Right lobe of liver (tissue), 6 donors: Measurements from ENCODE around the gene ULK4. TPM values are rescaled to one million over a fixed set of nuclear protein-coding genes. Genes with fewer than 3 reads are reported as not detected.

ENCODE experiments used
- ATAC-seq, 4 donors: fragments of 200-7000 bp; cut with Tn5 transposase; one replicate each; pipeline ENCODE4 v1.9.1; 2020; ENCODE audit warnings: mild to moderate bottlenecking in 4 of 4, moderate library complexity in 4 of 4
- DNase-seq, 3 donors: peaks; one replicate each; pipeline ENCODE4 v3.0.0-alpha.2; 2020
- H3K27ac ChIP-seq, 3 donors: fragments of 200-600 bp; one replicate each; pipeline ENCODE4 v1.8.0; 2022
- H3K27me3 ChIP-seq, 2 donors: fragments of 200-600 bp; one replicate each; pipeline ENCODE4 v1.8.0; 2022
- H3K36me3 ChIP-seq, 4 donors: fragments of 200-600 bp; sonication (generic) in 1 of 4; one replicate each; pipeline versions ENCODE4 v1.5.1 to v1.8.0; 2017 to 2022; ENCODE audit warnings: control low read depth in 1 of 4
- H3K4me1 ChIP-seq, 4 donors: fragments of 200-600 bp; sonication (generic) in 1 of 4; one replicate each; pipeline versions ENCODE4 v1.5.1 to v1.8.0; 2017 to 2022; ENCODE audit warnings: control low read depth in 1 of 4
- H3K4me3 ChIP-seq, 3 donors: fragments of 200-600 bp; one replicate each; pipeline ENCODE4 v1.8.0; 2022
- H3K9me3 ChIP-seq, 4 donors: fragments of 200-600 bp; sonication (generic) in 1 of 4; one replicate each; pipeline versions ENCODE4 v1.5.1 to v1.8.0; 2017 to 2022; ENCODE audit warnings: control low read depth in 1 of 4
- CTCF ChIP-seq, 4 donors: fragments of 200-600 bp in 3 of 4; fragments of 450-650 bp in 1 of 4; IDR thresholded peaks; one replicate each; pipeline versions ENCODE4 v1.5.1 to v1.8.0; 2016 to 2022; ENCODE audit warnings: antibody characterized with exemption in 4 of 4, mild to moderate bottlenecking in 2 of 4
- POLR2A ChIP-seq: fragments of 450-650 bp; IDR thresholded peaks from one replicate; pipeline ENCODE4 v1.6.1; 2017; ENCODE audit warnings: antibody characterized with exemption, mild to moderate bottlenecking
- WGBS: methylation state at CpG from one replicate; pipeline ENCODE4 v1.1.6; 2018; ENCODE audit warnings: low coverage, low lambda C conversion rate; ENCODE audit not compliant: insufficient coverage; ENCODE audit errors: missing lambda C conversion rate; 5-methylcytosine and 5-hydroxymethylcytosine counted together
- intact Hi-C, 2 donors: fragments of 100-400 bp; cut with DNase I; formaldehyde crosslinking; loops; one replicate each; pipeline versions ENCODE4 v1.11.2 to v1.14.1; 2022
- total RNA-seq, 6 experiments: library from RNA; depleted of rRNA in 2 of 6; stranded (reverse); fragments of >200 nt in 2 of 6; fragmentation: NEBNext Ultra II Directional in 3 of 6; extraction: Animal tissue kit (Norgen Biotek cat#: 25700) in 3 of 6; gene quantifications; one replicate each; pipeline versions ENCODE4 v1.1.0 to v1.2.4, GENCODE V29; 2016 to 2023
- donor health status: DM: no; HTN: yes; CAD: no.
- donor health status: DM: no; HTN: no; CAD: no.
- donor health status: DM: no; HTN: no; CAD: no.
- donor health status: DM: no; HTN: yes; CAD: no.
- donor health status: DM: no; HTN: yes; CAD: no.

The ULK4 gene
- total RNA-seq, 6 experiments from 2014 or later: 2.8 to 5.6 (median 4.9) TPM

DNA sequence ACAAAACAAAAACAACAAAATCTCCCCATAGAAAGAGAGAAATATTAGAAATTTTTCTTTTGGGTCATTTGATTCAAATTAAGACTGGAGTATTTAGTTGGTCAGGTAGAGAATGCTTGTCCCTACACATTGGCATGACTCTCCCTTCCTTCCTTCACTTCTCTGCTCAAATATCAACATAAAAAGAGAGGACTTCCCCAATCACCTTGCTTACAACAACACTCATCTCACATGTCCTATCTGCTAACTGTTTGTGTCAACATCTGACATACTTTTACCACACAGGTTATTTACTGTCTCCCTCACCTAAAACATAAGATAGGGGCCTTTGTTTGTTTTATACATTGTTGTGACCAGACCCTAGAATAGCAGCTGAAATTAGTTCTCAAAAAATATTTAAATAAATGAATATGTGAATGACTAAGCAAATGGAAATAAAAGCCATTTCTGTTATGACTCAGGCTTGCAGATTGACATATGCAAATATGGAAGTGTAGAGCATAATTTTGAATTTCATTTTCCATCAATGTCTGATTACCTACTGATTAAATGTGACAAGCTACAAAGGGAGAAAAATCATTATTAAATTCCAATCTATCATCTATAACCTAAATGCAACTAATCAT lies 457.8 kb downstream of the ULK4 start:
- ATAC-seq: no peak
- no peak overlapping the region for H3K27ac ChIP-seq
- H3K4me1 ChIP-seq: no peaks in the 10 kb centered on the region
- intact Hi-C loops: no loop called here
- no peak for DNase-seq
- H3K36me3 ChIP-seq: no peaks in the 10 kb centered on the region
- no peaks in the 10 kb centered on the region for H3K27me3 ChIP-seq
- H3K4me3 ChIP-seq: no peak overlapping the region
- H3K9me3 ChIP-seq: no peaks in the 10 kb centered on the region
- TF ChIP-seq POLR2A: no peak
- TF ChIP-seq CTCF (IDR thresholded peaks at IDR 0.05): no peak

- intact Hi-C loops: no loop called here
- ATAC-seq (no peak), DNase-seq (no peak)
- Histone ChIP-seq H3K36me3 (no peaks in the 10 kb centered on the region), H3K9me3 (no peaks in the 10 kb centered on the region), H3K4me3 (no peak overlapping the region), H3K4me1 (no peaks in the 10 kb centered on the region), H3K27me3 (no peaks in the 10 kb centered on the region), H3K27ac (no peak overlapping the region)
- TF ChIP-seq POLR2A (no peak), CTCF (IDR thresholded peaks at IDR 0.05) (no peak)
Observed at GRCh38 chr3:41502481-41502880, 459.4 kb downstream of the ULK4 start.

DNA sequence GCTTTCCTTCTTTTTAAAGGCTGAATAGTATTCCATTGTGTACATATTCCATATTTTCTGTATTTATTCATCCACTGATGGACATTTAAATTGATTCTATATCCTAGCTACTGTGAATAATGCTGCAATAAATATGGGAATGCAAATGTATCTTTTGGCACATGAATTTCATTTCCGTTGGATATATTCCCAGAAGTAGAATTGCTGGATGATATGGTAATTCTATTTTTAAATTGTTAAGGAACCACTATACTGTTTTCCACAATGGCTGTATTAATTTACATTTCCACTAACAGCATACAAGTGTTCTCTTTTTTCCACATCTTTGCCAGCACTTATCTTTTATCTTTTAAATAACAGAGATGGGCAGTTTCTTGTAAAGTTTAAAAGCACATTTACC lies 459.9 kb downstream of the ULK4 start:
- Histone ChIP-seq H3K27ac (no peak overlapping the region), H3K4me1 (no peaks in the 10 kb centered on the region), H3K4me3 (no peak overlapping the region), H3K36me3 (no peaks in the 10 kb centered on the region), H3K9me3 (no peaks in the 10 kb centered on the region), H3K27me3 (no peaks in the 10 kb centered on the region)
- no peak for DNase-seq
- intact Hi-C loops: no loop called here
- no peak for TF ChIP-seq POLR2A
- WGBS: 70% methylated on average over 1 of the region's 1 CpG
- no peak for ATAC-seq

DNA sequence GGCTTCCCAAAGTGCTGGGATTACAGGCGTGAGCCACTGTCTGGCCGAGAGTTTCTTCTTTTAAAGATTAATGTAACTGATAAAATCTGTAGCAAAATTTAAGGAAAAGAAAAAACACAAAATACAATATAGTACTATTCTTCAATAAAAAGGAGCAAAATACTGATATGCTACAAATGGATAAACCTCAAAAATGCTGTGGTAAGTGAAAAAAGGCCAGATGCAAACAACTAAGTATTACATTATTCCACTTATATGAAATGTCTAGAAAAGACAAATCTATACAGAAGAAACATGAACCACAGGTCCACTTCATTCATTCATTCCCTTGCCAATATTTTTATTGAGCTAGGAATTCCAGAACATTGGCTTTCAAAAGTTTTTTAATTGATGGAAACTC lies 463.1 kb downstream of the ULK4 start:
- H3K4me1 ChIP-seq: no peaks in the 10 kb centered on the region
- no peaks in the 10 kb centered on the region for H3K27me3 ChIP-seq
- H3K4me3 ChIP-seq: no peak overlapping the region
- ATAC-seq (no peak), DNase-seq (no peak)
- intact Hi-C loops: no loop called here
- 82% methylated on average over 2 of the region's 2 CpGs for WGBS
- no peaks in the 10 kb centered on the region for H3K9me3 ChIP-seq
- no peak for TF ChIP-seq POLR2A
- no peak for TF ChIP-seq CTCF (IDR thresholded peaks at IDR 0.05)
- no peaks in the 10 kb centered on the region for H3K36me3 ChIP-seq
- H3K27ac ChIP-seq: no peak overlapping the region

DNA sequence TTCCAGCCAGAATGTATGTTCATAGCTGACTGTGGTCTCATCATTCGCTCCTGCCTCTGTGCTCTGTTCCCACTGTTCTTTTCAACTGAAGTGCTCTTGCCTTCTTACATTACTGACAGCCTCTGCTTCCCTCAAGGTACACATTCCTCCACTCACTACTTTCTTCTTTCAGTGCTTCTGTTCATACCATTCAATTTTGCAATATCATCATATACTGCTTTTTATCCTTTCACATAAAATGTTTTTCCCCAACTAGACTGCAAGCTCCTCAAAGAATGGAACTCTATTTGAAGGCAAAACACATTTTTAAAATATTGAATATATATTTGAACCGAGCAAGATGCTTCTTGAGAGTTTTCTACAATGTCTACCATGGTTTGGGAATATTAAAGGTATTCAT lies 471.5 kb downstream of the ULK4 start:
- WGBS: 89% methylated on average over 2 of the region's 2 CpGs
- Histone ChIP-seq H3K4me1 (no peaks in the 10 kb centered on the region), H3K4me3 (no peak overlapping the region), H3K9me3 (no peaks in the 10 kb centered on the region), H3K27ac (no peak overlapping the region), H3K36me3 (no peaks in the 10 kb centered on the region), H3K27me3 (no peaks in the 10 kb centered on the region)
- DNase-seq: no peak
- TF ChIP-seq CTCF (IDR thresholded peaks at IDR 0.05): no peak
- TF ChIP-seq POLR2A: no peak
- intact Hi-C loops: no loop called here
- no peak for ATAC-seq
